Esophagus squamous epithelium (tissue), 5 donors: ENCODE results near the gene CFAP157. TPM values are rescaled to one million over a fixed set of nuclear protein-coding genes. Genes with fewer than 3 reads are reported as not detected.

Experiments used
- DNase-seq: peaks from one replicate; lab custom pipeline; 2025; lab: John Stamatoyannopoulos, UW
- H3K27ac ChIP-seq, 4 donors: fragments of 200-600 bp; sonication (generic); one replicate each; pipeline ENCODE4 v1.5.1; 2016 to 2019; ENCODE audit warnings: mild to moderate bottlenecking in 1 of 4
- H3K27me3 ChIP-seq, 4 donors: fragments of 200-600 bp; sonication (generic); 1 replicate in 3 of 4; 2 replicates in 1 of 4; pipeline versions ENCODE4 v1.5.1 to v1.6.0; 2017 to 2021; ENCODE audit warnings: antibody characterized with exemption in 1 of 4
- H3K36me3 ChIP-seq, 3 donors: fragments of 200-600 bp; sonication (generic); one replicate each; pipeline ENCODE4 v1.5.1; 2016 to 2019
- H3K4me1 ChIP-seq, 3 donors: fragments of 200-600 bp; sonication (generic); one replicate each; pipeline ENCODE4 v1.5.1; 2017 to 2019
- H3K4me3 ChIP-seq, 4 donors: fragments of 200-600 bp; sonication (generic); 1 replicate in 3 of 4; 2 replicates in 1 of 4; pipeline ENCODE4 v1.5.1; 2016 to 2019; ENCODE audit warnings: mild to moderate bottlenecking in 2 of 4, moderate library complexity in 1 of 4
- H3K9me3 ChIP-seq, 3 donors: fragments of 200-600 bp; sonication (generic); one replicate each; pipeline ENCODE4 v1.5.1; 2016 to 2019
- POLR2A ChIP-seq, 4 donors: fragments of 450-650 bp; IDR thresholded peaks; one replicate each; pipeline ENCODE4 v1.6.1; 2017; ENCODE audit warnings: antibody characterized with exemption in 4 of 4, mild to moderate bottlenecking in 4 of 4, moderate library complexity in 3 of 4
- WGBS, 2 donors: methylation state at CpG; one replicate each; pipeline ENCODE4 v1.1.5; 2018; 5-methylcytosine and 5-hydroxymethylcytosine counted together
- intact Hi-C: fragments of 100-400 bp; cut with DNase I; formaldehyde crosslinking; loops from one replicate; pipeline ENCODE4 v1.15.0; 2022
- total RNA-seq, 4 donors: library from RNA; depleted of rRNA; stranded (reverse); fragments of >200 nt; gene quantifications; one replicate each; pipeline ENCODE4 v1.1.0, GENCODE V29; 2016
- TF ChIP-seq, protein P1 (sequence below), 6 experiments: fragments of 450-650 bp in 4 of 6; fragments of 200-600 bp in 2 of 6; sonication (generic) in 2 of 6; IDR thresholded peaks; one replicate each; pipeline ENCODE4 v1.5.1; 2016 to 2019; ENCODE audit warnings: antibody characterized with exemption in 6 of 6, mild to moderate bottlenecking in 4 of 6, moderate library complexity in 4 of 6
- donor health status: DM: yes; HTN: yes; CAD: no.

The CFAP157 gene
- total RNA-seq, 4 donors from 2014 or later, result 0.19 TPM; not detected in 3

DNA sequence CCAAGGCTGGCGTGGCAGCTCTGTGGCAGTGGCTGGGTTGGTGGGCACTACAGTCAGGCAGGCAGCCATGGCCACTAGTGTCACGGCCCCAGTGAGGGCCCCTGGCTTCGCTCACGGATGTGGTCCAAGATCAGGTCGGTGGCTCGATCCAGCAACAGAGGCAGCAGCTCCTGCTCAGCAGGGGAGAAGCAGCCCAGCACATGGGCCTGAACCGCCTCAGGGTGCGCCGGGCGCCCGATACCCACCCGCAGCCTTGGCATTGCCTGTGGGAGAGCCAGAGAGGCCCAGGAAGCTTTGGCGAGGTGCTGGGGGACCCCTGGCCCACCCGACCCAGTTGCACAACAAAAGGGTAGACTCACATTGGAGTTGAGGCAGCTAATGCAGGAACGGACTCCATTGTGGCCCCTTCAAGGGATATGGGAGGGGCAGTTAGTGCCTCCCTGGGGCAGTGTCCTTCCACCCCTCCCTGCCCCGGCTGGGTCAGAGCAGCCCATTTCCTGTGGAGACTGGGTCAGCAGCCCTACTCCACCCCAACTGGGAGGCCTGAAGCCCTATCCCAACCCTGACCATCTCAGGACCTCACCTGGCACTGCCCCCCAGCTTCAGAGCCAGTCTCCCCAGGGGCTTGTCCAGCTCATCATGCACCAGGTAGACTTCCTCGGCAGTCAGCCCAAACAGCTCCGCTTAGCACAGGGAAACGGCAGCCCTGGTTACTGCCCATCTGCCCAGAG, 7.4 kb downstream of the CFAP157 start:
- TF ChIP-seq, protein P1, sequence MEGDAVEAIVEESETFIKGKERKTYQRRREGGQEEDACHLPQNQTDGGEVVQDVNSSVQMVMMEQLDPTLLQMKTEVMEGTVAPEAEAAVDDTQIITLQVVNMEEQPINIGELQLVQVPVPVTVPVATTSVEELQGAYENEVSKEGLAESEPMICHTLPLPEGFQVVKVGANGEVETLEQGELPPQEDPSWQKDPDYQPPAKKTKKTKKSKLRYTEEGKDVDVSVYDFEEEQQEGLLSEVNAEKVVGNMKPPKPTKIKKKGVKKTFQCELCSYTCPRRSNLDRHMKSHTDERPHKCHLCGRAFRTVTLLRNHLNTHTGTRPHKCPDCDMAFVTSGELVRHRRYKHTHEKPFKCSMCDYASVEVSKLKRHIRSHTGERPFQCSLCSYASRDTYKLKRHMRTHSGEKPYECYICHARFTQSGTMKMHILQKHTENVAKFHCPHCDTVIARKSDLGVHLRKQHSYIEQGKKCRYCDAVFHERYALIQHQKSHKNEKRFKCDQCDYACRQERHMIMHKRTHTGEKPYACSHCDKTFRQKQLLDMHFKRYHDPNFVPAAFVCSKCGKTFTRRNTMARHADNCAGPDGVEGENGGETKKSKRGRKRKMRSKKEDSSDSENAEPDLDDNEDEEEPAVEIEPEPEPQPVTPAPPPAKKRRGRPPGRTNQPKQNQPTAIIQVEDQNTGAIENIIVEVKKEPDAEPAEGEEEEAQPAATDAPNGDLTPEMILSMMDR (IDR thresholded peaks at IDR 0.05), result no peak
- TF ChIP-seq POLR2A (IDR thresholded peaks at IDR 0.05), result no peak
- no peak for DNase-seq
- intact Hi-C loops, result no loop called here
- 82 to 91% methylated on average over 5 to 6 of the region's 19 CpGs for WGBS, 2 donors
- Histone ChIP-seq H3K36me3 (no peaks in the 10 kb centered on the region), H3K9me3 (no peaks in the 10 kb centered on the region), H3K27me3 (no peaks in the 10 kb centered on the region), H3K4me3 (peak overlapping the region; percentile 42 to 81 (median 76)), H3K4me1 (peaks cover 11 to 23% (median 11%) of the 10 kb centered on the region in 3 donors), H3K27ac (no peak overlapping the region)

DNA sequence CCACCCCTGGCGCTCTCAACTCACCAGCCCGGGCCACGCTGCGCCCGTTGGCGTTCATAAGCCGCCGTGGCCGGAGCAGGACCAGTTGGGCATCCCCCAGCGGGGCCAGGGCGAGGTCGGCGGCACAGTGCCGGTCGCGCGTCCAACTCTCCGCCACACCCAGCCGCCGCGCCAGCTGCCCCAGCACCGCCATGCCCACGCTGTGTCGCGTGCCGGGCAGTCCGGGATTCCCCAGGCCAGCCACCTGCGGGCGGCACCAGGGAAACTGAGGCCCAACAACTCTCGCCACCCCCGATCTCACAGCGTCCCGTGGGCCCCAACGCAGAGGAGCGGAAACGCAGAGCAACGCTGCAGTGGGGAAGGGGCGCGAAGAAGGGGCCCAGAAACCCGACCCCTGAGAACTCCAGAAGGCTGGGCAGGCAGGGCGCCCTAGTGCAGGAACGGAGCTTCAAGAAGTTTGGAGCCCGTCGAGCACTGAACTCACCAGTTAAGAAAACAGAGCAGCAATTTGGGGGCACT, 8.2 kb downstream of the CFAP157 start:
- intact Hi-C loops, result no loop called here
- 0% methylated on average over 3 of the region's 44 CpGs; no CpG with 5 or more reads in 1 of the 2 donors for WGBS, 2 donors
- TF ChIP-seq POLR2A (IDR thresholded peaks at IDR 0.05), result no peak
- TF ChIP-seq, protein P1 (IDR thresholded peaks at IDR 0.05), result no peak

DNA sequence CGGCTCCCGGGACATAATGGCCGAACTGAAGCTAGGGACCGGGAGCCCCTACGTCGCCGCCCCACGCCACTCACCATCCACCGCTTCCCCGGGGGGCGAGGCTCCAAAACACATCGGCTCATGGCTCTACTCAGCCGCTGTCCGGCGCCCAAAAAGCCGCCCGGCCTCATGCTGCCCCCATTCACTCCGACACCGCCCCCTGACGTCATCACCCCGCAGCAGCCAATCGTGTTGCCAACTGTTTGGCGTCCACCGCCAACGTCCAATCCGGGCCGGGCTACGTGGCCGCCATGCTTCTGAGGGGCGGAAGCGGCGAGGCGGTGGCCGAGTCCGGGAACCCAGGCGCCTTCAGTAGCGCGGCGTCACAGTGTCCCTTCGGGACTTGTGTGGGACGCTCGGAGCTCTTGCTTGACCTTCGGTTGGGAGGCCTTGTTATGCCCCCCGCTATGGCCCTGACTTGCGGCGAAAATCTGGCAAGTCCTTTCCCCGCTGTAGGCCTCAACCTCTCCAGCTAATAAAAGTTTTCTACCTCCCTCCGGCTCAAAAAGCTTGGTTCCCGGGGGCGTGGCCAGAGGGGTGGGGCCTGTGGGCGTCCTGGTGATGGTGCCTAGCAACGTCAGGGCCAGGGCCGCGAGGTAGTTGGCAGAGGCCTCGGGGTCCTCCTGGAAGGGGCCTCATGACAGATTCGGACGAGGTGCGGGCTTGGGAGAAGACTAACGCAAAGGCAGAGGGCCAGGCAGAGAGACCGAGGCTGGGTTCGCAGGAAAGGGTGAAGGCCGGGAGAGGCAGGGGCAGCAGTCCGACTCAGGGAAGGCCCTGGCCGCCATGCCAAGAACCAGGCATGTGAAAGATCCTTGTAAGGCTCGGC, 8.9 kb downstream of the CFAP157 start, which contains the start of the genes PTRH1 and TTC16:
PTRH1 (minus strand) TSS at position 194 of the 868 bp plus-strand sequence; CDS start at position 170, 24 bp downstream.
TTC16 (plus strand) TSS at position 610 of the 868 bp plus-strand sequence; CDS start at position 677, 67 bp downstream.
- peak in 1 of 4 donors; percentile 42 for TF ChIP-seq POLR2A (IDR thresholded peaks at IDR 0.05)
- TF ChIP-seq, protein P1 (IDR thresholded peaks at IDR 0.05), result peak in 1 of 6 experiments; percentile 9
- intact Hi-C loops, result no loop called here

More for the DNA sequence above, 8.2 kb downstream of the CFAP157 start:
- no peak for DNase-seq
- Histone ChIP-seq H3K27me3 (no peaks in the 10 kb centered on the region), H3K4me1 (peaks cover 11 to 23% (median 11%) of the 10 kb centered on the region in 3 donors), H3K4me3 (peak overlapping the region; percentile 42 to 81 (median 76)), H3K36me3 (no peaks in the 10 kb centered on the region), H3K27ac (peak overlapping the region; percentile 77 to 93 (median 84)), H3K9me3 (no peaks in the 10 kb centered on the region)

DNA sequence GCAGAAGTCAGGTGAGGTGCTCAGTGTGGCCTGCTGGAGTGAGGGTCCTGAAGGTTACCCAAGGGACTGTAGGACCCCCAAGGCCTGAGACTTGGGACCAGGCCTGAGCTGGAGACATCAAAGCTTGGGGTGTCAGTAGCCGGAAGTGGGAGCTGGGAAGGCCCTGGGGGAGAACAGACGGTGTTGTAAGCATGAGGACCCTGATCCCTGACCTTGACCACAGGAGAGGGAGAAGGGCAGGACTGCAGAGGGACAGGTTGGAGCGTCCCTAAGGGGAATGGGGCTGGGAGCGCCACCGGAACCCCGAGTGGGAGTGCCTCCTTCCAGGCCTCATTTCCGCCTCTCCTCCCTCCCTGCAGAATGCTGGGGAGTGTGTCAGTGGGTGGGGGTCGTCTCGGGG, 9.6 kb downstream of the CFAP157 start:
- no peak for TF ChIP-seq POLR2A (IDR thresholded peaks at IDR 0.05)
- TF ChIP-seq, protein P1 (IDR thresholded peaks at IDR 0.05), result no peak
- Histone ChIP-seq H3K36me3 (no peaks in the 10 kb centered on the region), H3K9me3 (no peaks in the 10 kb centered on the region), H3K27ac (peak overlapping the region in 2 of 4 donors; percentile 82 to 93), H3K4me3 (peak overlapping the region in 3 of 4 donors; percentile 73 to 81 (median 78)), H3K4me1 (peaks cover 11 to 29% (median 11%) of the 10 kb centered on the region in 3 donors), H3K27me3 (no peaks in the 10 kb centered on the region)
- no peak for DNase-seq
- intact Hi-C loops, result no loop called here
- 68 to 100% methylated on average over 1 to 6 of the region's 9 CpGs for WGBS, 2 donors

More for the DNA sequence above, 8.9 kb downstream of the CFAP157 start, which contains the start of the genes PTRH1 and TTC16:
- H3K4me3 ChIP-seq, result peak within 1 kb of the TSS; percentile 42 to 81 (median 76)
- peak; percentile 83 for DNase-seq
- peak within 1 kb of the TSS; percentile 77 to 93 (median 84) for H3K27ac ChIP-seq
- WGBS, 2 donors, result 3 to 7% methylated on average over 11 to 14 of the region's 65 CpGs
- no peaks in the 10 kb centered on the region for H3K9me3 ChIP-seq
- H3K27me3 ChIP-seq, result no peaks in the 10 kb centered on the region
- H3K36me3 ChIP-seq, result no peaks in the 10 kb centered on the region
- H3K4me1 ChIP-seq, result peaks cover 11 to 23% (median 11%) of the 10 kb centered on the region in 3 donors
